HepG2 (cell line): ENCODE data around the gene ZNF22. TPM values are rescaled to one million over a fixed set of nuclear protein-coding genes. Genes with fewer than 3 reads are reported as not detected.

Experiments
- CC2D1A ChIP-seq: sonication (generic); formaldehyde crosslinking; IDR thresholded peaks from 2 replicates; pipeline ENCODE4 v1.8.1; 2023; ENCODE audit warnings: mild to moderate bottlenecking, missing genetic modification reagents
- DDIT3 ChIP-seq: sonication (generic); formaldehyde crosslinking; IDR thresholded peaks from 2 replicates; pipeline ENCODE4 v1.4.0; 2020; ENCODE audit warnings: mild to moderate bottlenecking, missing genetic modification reagents
- DPF2 ChIP-seq: sonication (generic); formaldehyde crosslinking; IDR thresholded peaks from 2 replicates; pipeline ENCODE4 v1.4.0; 2020; ENCODE audit warnings: mild to moderate bottlenecking, low read depth, missing genetic modification reagents, borderline replicate concordance
- FOSL1 ChIP-seq: sonication (generic); formaldehyde crosslinking; IDR thresholded peaks from 2 replicates; pipeline ENCODE4 v1.9.0; 2021; ENCODE audit warnings: missing genetic modification reagents, borderline replicate concordance
- FOXA1 ChIP-seq, 2 experiments: fragments of 450-650 bp in 1 of 2; sonication (generic) in 1 of 2; formaldehyde crosslinking in 1 of 2; IDR thresholded peaks; 2 replicates each; pipeline versions ENCODE4 v1.4.0 to v1.6.1; 2016 to 2020; ENCODE audit warnings: missing genetic modification reagents in 1 of 2
- FOXP1 ChIP-seq, 2 experiments: fragments of 450-650 bp in 1 of 2; IDR thresholded peaks; 2 replicates each; pipeline ENCODE4 v1.6.1; 2017 to 2018; ENCODE audit warnings: antibody characterized with exemption in 1 of 2
- HMG20A ChIP-seq: IDR thresholded peaks from 2 replicates; pipeline ENCODE4 v1.6.1; 2016; ENCODE audit warnings: borderline replicate concordance
- JDP2 ChIP-seq: sonication (generic); formaldehyde crosslinking; IDR thresholded peaks from 2 replicates; pipeline ENCODE4 v1.8.1; 2022; ENCODE audit warnings: missing genetic modification reagents, borderline replicate concordance
- NCOA2 ChIP-seq: sonication (generic); formaldehyde crosslinking; IDR thresholded peaks from 2 replicates; pipeline ENCODE4 v1.8.0; 2022; ENCODE audit warnings: inconsistent platforms
- NR2F1 ChIP-seq, 2 experiments: fragments of 450-650 bp in 1 of 2; formaldehyde crosslinking in 1 of 2; IDR thresholded peaks; 2 replicates each; pipeline versions ENCODE4 v1.5.0 to v1.6.1; 2016 to 2020; ENCODE audit warnings: mild to moderate bottlenecking in 1 of 2, missing compliant biosample characterization in 1 of 2, missing genetic modification reagents in 1 of 2, moderate library complexity in 1 of 2
- NR2F2 ChIP-seq: IDR thresholded peaks from 2 replicates; pipeline ENCODE4 v1.6.1; 2012; ENCODE audit warnings: low read depth, inconsistent platforms, borderline replicate concordance
- PHF21A ChIP-seq: sonication (generic); formaldehyde crosslinking; IDR thresholded peaks from 2 replicates; pipeline ENCODE4 v1.5.0; 2020; ENCODE audit warnings: mild to moderate bottlenecking, missing genetic modification reagents
- POGZ ChIP-seq: sonication (generic); formaldehyde crosslinking; IDR thresholded peaks from 2 replicates; pipeline ENCODE4 v1.4.0; 2020; ENCODE audit warnings: mild to moderate bottlenecking, missing genetic modification reagents
- POLR2A ChIP-seq, 2 experiments: IDR thresholded peaks; 2 replicates each; pipeline ENCODE4 v1.6.1; 2011; ENCODE audit warnings: low read depth in 2 of 2, low read length in 2 of 2, mild to moderate bottlenecking in 1 of 2, moderate library complexity in 1 of 2; ENCODE audit not compliant: insufficient read depth in 1 of 2
- RBM22 ChIP-seq: fragments of 200-400 bp; formaldehyde crosslinking; optimal IDR thresholded peaks from 2 replicates; pipeline ENCODE3; 2017; ENCODE audit warnings: mild to moderate bottlenecking, low read length, moderate library complexity
- RFX5 ChIP-seq: IDR thresholded peaks from 2 replicates; pipeline ENCODE4 v1.6.1; 2011; ENCODE audit warnings: low read depth, low read length, improper control_type of control experiment
- RXRA ChIP-seq: sonication (generic); formaldehyde crosslinking; IDR thresholded peaks from 2 replicates; pipeline ENCODE4 v1.5.1; 2020; ENCODE audit warnings: missing genetic modification reagents
- SALL1 ChIP-seq: sonication (generic); formaldehyde crosslinking; IDR thresholded peaks from 2 replicates; pipeline ENCODE4 v1.8.0; 2022; ENCODE audit warnings: mild to moderate bottlenecking, missing genetic modification reagents
- STAT5B ChIP-seq: sonication (generic); formaldehyde crosslinking; IDR thresholded peaks from 2 replicates; pipeline ENCODE4 v1.4.0; 2020; ENCODE audit warnings: missing genetic modification reagents
- TP53 ChIP-seq: sonication (generic); formaldehyde crosslinking; conservative IDR thresholded peaks from 2 replicates; pipeline ENCODE4 v1.4.0; 2020; ENCODE audit warnings: missing genetic modification reagents
- ZBTB21 ChIP-seq: sonication (generic); formaldehyde crosslinking; IDR thresholded peaks from 2 replicates; pipeline ENCODE4 v1.4.0; 2020; ENCODE audit warnings: missing genetic modification reagents
- ZNF614 ChIP-seq: IDR thresholded peaks from 2 replicates; pipeline ENCODE4 v1.6.1; 2018; ENCODE audit warnings: missing biosample characterization, missing genetic modification reagents, inconsistent platforms, borderline replicate concordance
- polyA plus RNA-seq, 8 experiments: library from polyadenylated mRNA; depleted of rRNA in 3 of 8; stranded (reverse) in 7 of 8; unstranded in 1 of 8; fragments of >200 nt; fragmentation: Illumina TruSeq in 4 of 8; extraction: Trizol in 4 of 8; gene quantifications; 2 replicates each; pipeline versions ENCODE4 v1.2.1 to v1.2.3, GENCODE V29; 2011 to 2016; ENCODE audit warnings: low read depth in 4 of 8, missing spikeins in 1 of 8, mixed read lengths in 1 of 8; ENCODE audit not compliant: insufficient read depth in 1 of 8
- total RNA-seq, 5 experiments: library from RNA; depleted of rRNA; stranded (reverse); fragments of >200 nt; fragmentation: Illumina TruSeq; extraction: Trizol; gene quantifications; 2 replicates each; pipeline ENCODE4 v1.2.3, GENCODE V29; 2016; ENCODE audit warnings: low read depth in 1 of 5
- TF ChIP-seq, protein P1 (sequence below), 2 experiments: sonication (generic) in 1 of 2; formaldehyde crosslinking in 1 of 2; IDR thresholded peaks; 2 replicates each; pipeline versions ENCODE4 v1.4.0 to v1.6.1; 2018 to 2020; ENCODE audit warnings: missing genetic modification reagents in 2 of 2, borderline replicate concordance in 1 of 2, low read depth in 1 of 2, mild to moderate bottlenecking in 1 of 2, missing biosample characterization in 1 of 2
- TF ChIP-seq, protein P2 (sequence below): sonication (generic); formaldehyde crosslinking; IDR thresholded peaks from 2 replicates; pipeline ENCODE4 v1.4.0; 2020; ENCODE audit warnings: mild to moderate bottlenecking, missing genetic modification reagents
- TF ChIP-seq, protein P3 (sequence below): sonication (generic); formaldehyde crosslinking; IDR thresholded peaks from 2 replicates; pipeline ENCODE4 v1.4.0; 2020; ENCODE audit warnings: missing genetic modification reagents

ZNF22 gene
- total and polyA plus RNA-seq, 2 of the 13 experiments (the other 11 are each of a cell fraction or from before 2014, with no cell fraction given): 0.40 to 1.3 TPM

- TF ChIP-seq DDIT3 (CRISPR knock-in tag): no peak
- TF ChIP-seq RXRA (CRISPR knock-in tag): peak; percentile 83
- TF ChIP-seq NCOA2 (CRISPR knock-in tag): peak; percentile 81
- no peak for TF ChIP-seq FOXA1 (IDR thresholded peaks at IDR 0.05)
- TF ChIP-seq FOXA1 (CRISPR knock-in tag; IDR thresholded peaks at IDR 0.05): peak; percentile 30; the same call in 1 of the 2 replicates
- no peak for TF ChIP-seq FOSL1 (CRISPR knock-in tag)
- TF ChIP-seq, protein P1, sequence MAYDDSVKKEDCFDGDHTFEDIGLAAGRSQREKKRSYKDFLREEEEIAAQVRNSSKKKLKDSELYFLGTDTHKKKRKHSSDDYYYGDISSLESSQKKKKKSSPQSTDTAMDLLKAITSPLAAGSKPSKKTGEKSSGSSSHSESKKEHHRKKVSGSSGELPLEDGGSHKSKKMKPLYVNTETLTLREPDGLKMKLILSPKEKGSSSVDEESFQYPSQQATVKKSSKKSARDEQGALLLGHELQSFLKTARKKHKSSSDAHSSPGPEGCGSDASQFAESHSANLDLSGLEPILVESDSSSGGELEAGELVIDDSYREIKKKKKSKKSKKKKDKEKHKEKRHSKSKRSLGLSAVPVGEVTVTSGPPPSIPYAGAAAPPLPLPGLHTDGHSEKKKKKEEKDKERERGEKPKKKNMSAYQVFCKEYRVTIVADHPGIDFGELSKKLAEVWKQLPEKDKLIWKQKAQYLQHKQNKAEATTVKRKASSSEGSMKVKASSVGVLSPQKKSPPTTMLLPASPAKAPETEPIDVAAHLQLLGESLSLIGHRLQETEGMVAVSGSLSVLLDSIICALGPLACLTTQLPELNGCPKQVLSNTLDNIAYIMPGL (CRISPR knock-in tag; IDR thresholded peaks at IDR 0.05; ENCODE audit: borderline replicate concordance in 1 of 2, low read depth in 1 of 2): 0 out of 4 replicates have a peak, but pooled peaks of 1 of the 2 experiments have one; percentile 32
- 0 out of 2 replicates have a peak, but pooled peaks have one; percentile 27 for TF ChIP-seq POGZ
- no peak for TF ChIP-seq RFX5
- TF ChIP-seq STAT5B: no peak
- TF ChIP-seq ZNF614: 0 out of 2 replicates have a peak, but pooled peaks have one; percentile 36
- TF ChIP-seq, protein P2, sequence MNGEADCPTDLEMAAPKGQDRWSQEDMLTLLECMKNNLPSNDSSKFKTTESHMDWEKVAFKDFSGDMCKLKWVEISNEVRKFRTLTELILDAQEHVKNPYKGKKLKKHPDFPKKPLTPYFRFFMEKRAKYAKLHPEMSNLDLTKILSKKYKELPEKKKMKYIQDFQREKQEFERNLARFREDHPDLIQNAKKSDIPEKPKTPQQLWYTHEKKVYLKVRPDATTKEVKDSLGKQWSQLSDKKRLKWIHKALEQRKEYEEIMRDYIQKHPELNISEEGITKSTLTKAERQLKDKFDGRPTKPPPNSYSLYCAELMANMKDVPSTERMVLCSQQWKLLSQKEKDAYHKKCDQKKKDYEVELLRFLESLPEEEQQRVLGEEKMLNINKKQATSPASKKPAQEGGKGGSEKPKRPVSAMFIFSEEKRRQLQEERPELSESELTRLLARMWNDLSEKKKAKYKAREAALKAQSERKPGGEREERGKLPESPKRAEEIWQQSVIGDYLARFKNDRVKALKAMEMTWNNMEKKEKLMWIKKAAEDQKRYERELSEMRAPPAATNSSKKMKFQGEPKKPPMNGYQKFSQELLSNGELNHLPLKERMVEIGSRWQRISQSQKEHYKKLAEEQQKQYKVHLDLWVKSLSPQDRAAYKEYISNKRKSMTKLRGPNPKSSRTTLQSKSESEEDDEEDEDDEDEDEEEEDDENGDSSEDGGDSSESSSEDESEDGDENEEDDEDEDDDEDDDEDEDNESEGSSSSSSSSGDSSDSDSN: 0 out of 2 replicates have a peak, but pooled peaks have one; percentile 22
- no peak for TF ChIP-seq RBM22
- TF ChIP-seq FOXP1 (IDR thresholded peaks at IDR 0.05): no peak
- TF ChIP-seq FOXP1 (CRISPR knock-in tag; IDR thresholded peaks at IDR 0.05): 0 out of 2 replicates have a peak, but pooled peaks have one; percentile 26
- no peak for TF ChIP-seq TP53
- TF ChIP-seq NR2F1 (CRISPR knock-in tag; IDR thresholded peaks at IDR 0.05): peak; percentile 57 to 77; a peak in 3 of 4 replicates
- peak; percentile 87 for TF ChIP-seq NR2F2
- TF ChIP-seq POLR2A (IDR thresholded peaks at IDR 0.05; ENCODE audit: insufficient read depth in 1 of 2, low read depth in 2 of 2, low read length in 2 of 2): 0 out of 4 replicates have a peak, but pooled peaks of 1 of the 2 experiments have one; percentile 24
- TF ChIP-seq ZBTB21 (CRISPR knock-in tag): no peak
- TF ChIP-seq PHF21A (CRISPR knock-in tag): peak; percentile 72; the same call in 1 of the 2 replicates
- no peak for TF ChIP-seq DPF2 (CRISPR knock-in tag)
- TF ChIP-seq, protein P3, sequence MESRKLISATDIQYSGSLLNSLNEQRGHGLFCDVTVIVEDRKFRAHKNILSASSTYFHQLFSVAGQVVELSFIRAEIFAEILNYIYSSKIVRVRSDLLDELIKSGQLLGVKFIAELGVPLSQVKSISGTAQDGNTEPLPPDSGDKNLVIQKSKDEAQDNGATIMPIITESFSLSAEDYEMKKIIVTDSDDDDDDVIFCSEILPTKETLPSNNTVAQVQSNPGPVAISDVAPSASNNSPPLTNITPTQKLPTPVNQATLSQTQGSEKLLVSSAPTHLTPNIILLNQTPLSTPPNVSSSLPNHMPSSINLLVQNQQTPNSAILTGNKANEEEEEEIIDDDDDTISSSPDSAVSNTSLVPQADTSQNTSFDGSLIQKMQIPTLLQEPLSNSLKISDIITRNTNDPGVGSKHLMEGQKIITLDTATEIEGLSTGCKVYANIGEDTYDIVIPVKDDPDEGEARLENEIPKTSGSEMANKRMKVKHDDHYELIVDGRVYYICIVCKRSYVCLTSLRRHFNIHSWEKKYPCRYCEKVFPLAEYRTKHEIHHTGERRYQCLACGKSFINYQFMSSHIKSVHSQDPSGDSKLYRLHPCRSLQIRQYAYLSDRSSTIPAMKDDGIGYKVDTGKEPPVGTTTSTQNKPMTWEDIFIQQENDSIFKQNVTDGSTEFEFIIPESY (CRISPR knock-in tag): no peak
- TF ChIP-seq SALL1 (CRISPR knock-in tag): peak; percentile 48; the same call in 1 of the 2 replicates
- TF ChIP-seq CC2D1A: no peak
- no peak for TF ChIP-seq JDP2
- peak; percentile 73; the same call in 1 of the 2 replicates for TF ChIP-seq HMG20A
Measured at GRCh38 chr10:44952779-44953231, 47.9 kb upstream of the ZNF22 start (continued).
